H1 (cell line): ENCODE measurements around the gene VASN. TPM values are rescaled to one million over a fixed set of nuclear protein-coding genes. Genes with fewer than 3 reads are reported as not detected.

ENCODE experiments used
- CTCF ChIA-PET: fragments of 300-600 bp; sonication (Branson Sonifier 250); formaldehyde crosslinking; loops from one replicate; lab custom pipeline; 2021; ENCODE audit not compliant: partially characterized antibody; lab: Charles Lee
- POLR2A ChIA-PET: fragments of 300-600 bp; sonication (Branson Sonifier 250); formaldehyde crosslinking; loops from one replicate; lab custom pipeline; 2021; ENCODE audit warnings: inconsistent platforms; ENCODE audit not compliant: partially characterized antibody; lab: Charles Lee
- DNase-seq, 2 experiments: peaks; one replicate each; pipeline versions ENCODE4 v3.0.0 to v3.0.0-alpha.2; 2010 to 2022; ENCODE audit warnings: low spot score in 2 of 2, low read depth in 1 of 2, mixed read lengths in 1 of 2
- FAIRE-seq: peaks from 2 replicates; lab custom pipeline; 2011; peaks lifted over from hg19 to GRCh38; lab: Jason Lieb, UNC
- H2AFZ ChIP-seq: 2 replicates; pipeline ENCODE4 v1.8.1; 2012; ENCODE audit warnings: low read length, inconsistent platforms
- H2AK5ac ChIP-seq: 2 replicates; pipeline ENCODE4 v1.6.1; 2013; ENCODE audit warnings: low read depth, low read length
- H2BK120ac ChIP-seq: replicated peaks from 2 replicates; pipeline ENCODE3; 2013; ENCODE audit warnings: low read depth, low read length, inconsistent platforms
- H2BK12ac ChIP-seq: 2 replicates; pipeline ENCODE4 v1.6.1; 2013; ENCODE audit warnings: low read depth, low read length
- H2BK15ac ChIP-seq: 2 replicates; pipeline ENCODE4 v1.6.1; 2013; ENCODE audit warnings: low read length
- H2BK20ac ChIP-seq: 2 replicates; pipeline ENCODE4 v1.6.1; 2013; ENCODE audit warnings: low read length
- H2BK5ac ChIP-seq: 2 replicates; pipeline ENCODE4 v1.6.1; 2013; ENCODE audit warnings: low read depth, low read length
- H3K14ac ChIP-seq: 2 replicates; pipeline ENCODE4 v1.6.1; 2013; ENCODE audit warnings: inconsistent platforms; ENCODE audit not compliant: insufficient read length
- H3K18ac ChIP-seq: 2 replicates; pipeline ENCODE4 v1.6.1; 2013; ENCODE audit warnings: low read length; ENCODE audit errors: extremely low read depth
- H3K23ac ChIP-seq: 2 replicates; pipeline ENCODE4 v1.6.1; 2013; ENCODE audit warnings: inconsistent platforms; ENCODE audit not compliant: insufficient read length
- H3K23me2 ChIP-seq: 2 replicates; pipeline ENCODE4 v1.6.1; 2013; ENCODE audit warnings: low read depth, low read length
- H3K27ac ChIP-seq: 2 replicates; pipeline ENCODE4 v1.6.1; 2011; ENCODE audit warnings: low read depth, low read length, inconsistent platforms
- H3K27me3 ChIP-seq, 4 experiments: replicated peaks in 1 of 4; 1 replicate in 1 of 4; 2 replicates in 3 of 4; pipeline versions ENCODE4 v1.6.1 to v1.8.1; 2011 to 2013; ENCODE audit warnings: low read length in 3 of 4, mild to moderate bottlenecking in 3 of 4, inconsistent platforms in 2 of 4, mixed read lengths in 2 of 4, moderate library complexity in 1 of 4; ENCODE audit not compliant: control insufficient read depth in 3 of 4, insufficient read depth in 3 of 4; ENCODE audit errors: extremely low read depth in 1 of 4
- H3K36me3 ChIP-seq, 4 experiments: 2 replicates each; pipeline versions ENCODE4 v1.6.1 to v1.8.1; 2011 to 2013; ENCODE audit warnings: mild to moderate bottlenecking in 4 of 4, low read length in 3 of 4, moderate library complexity in 2 of 4, control low read depth in 1 of 4, inconsistent platforms in 1 of 4; ENCODE audit not compliant: insufficient read depth in 4 of 4, control insufficient read depth in 2 of 4
- H3K4ac ChIP-seq: replicated peaks from 2 replicates; pipeline ENCODE3; 2013; ENCODE audit warnings: low read length, low read depth, mixed read lengths, inconsistent platforms; ENCODE audit not compliant: insufficient read length
- H3K4me1 ChIP-seq, 4 experiments: replicated peaks in 1 of 4; 1 replicate in 1 of 4; 2 replicates in 3 of 4; pipeline versions ENCODE4 v1.6.1 to v1.8.1; 2011 to 2013; ENCODE audit warnings: low read length in 3 of 4, inconsistent platforms in 2 of 4, mixed read lengths in 1 of 4; ENCODE audit not compliant: insufficient read depth in 4 of 4, control insufficient read depth in 3 of 4
- H3K4me2 ChIP-seq, 2 experiments: 2 replicates each; pipeline versions ENCODE4 v1.6.1 to v1.8.1; 2011 to 2013; ENCODE audit warnings: low read depth in 2 of 2, low read length in 2 of 2, control low read depth in 1 of 2, inconsistent platforms in 1 of 2, mild to moderate bottlenecking in 1 of 2; ENCODE audit not compliant: insufficient read depth in 1 of 2
- H3K4me3 ChIP-seq, 4 experiments: fragments of 200-600, 300-600 bp in 1 of 4; sonication (generic), shearing (Covaris generic), sonication (Bioruptor Twin) in 1 of 4; 2 replicates each; pipeline versions ENCODE4 v1.5.1 to v1.8.1; 2011 to 2016; ENCODE audit warnings: low read length in 4 of 4, low read depth in 3 of 4, control low read depth in 2 of 4, inconsistent platforms in 2 of 4, mild to moderate bottlenecking in 2 of 4, mixed read lengths in 1 of 4, moderate library complexity in 1 of 4; ENCODE audit not compliant: insufficient read depth in 2 of 4; ENCODE audit errors: extremely low read depth in 1 of 4
- H3K56ac ChIP-seq: replicated peaks from 2 replicates; pipeline ENCODE3; 2013; ENCODE audit warnings: low read depth, mild to moderate bottlenecking, mixed read lengths, low read length, inconsistent platforms; ENCODE audit not compliant: insufficient read length
- H3K79me1 ChIP-seq: 2 replicates; pipeline ENCODE4 v1.6.1; 2013; ENCODE audit warnings: low read depth, low read length, control low read depth
- H3K79me2 ChIP-seq, 2 experiments: 2 replicates each; pipeline versions ENCODE4 v1.6.1 to v1.8.1; 2012 to 2013; ENCODE audit warnings: low read length in 2 of 2, mild to moderate bottlenecking in 2 of 2, inconsistent platforms in 1 of 2; ENCODE audit not compliant: insufficient read depth in 2 of 2, control insufficient read depth in 1 of 2
- H3K9ac ChIP-seq, 4 experiments: replicated peaks in 1 of 4; 1 replicate in 1 of 4; 2 replicates in 3 of 4; pipeline versions ENCODE4 v1.6.1 to v1.8.1; 2011 to 2013; ENCODE audit warnings: low read depth in 3 of 4, low read length in 3 of 4, control low read depth in 2 of 4, mild to moderate bottlenecking in 2 of 4, moderate library complexity in 2 of 4, inconsistent platforms in 1 of 4; ENCODE audit errors: extremely low read depth in 1 of 4
- H3K9me3 ChIP-seq, 2 experiments: 2 replicates each; pipeline versions ENCODE4 v1.6.1 to v1.8.1; 2012 to 2013; ENCODE audit warnings: mild to moderate bottlenecking in 2 of 2, moderate library complexity in 2 of 2, control low read depth in 1 of 2, inconsistent platforms in 1 of 2, low read depth in 1 of 2, low read length in 1 of 2, mixed read lengths in 1 of 2; ENCODE audit not compliant: insufficient read depth in 2 of 2
- H4K20me1 ChIP-seq, 2 experiments: replicated peaks in 1 of 2; 2 replicates each; pipeline versions ENCODE3 to v1.8.1; 2011 to 2013; ENCODE audit warnings: inconsistent platforms in 2 of 2, low read length in 2 of 2, mild to moderate bottlenecking in 1 of 2; ENCODE audit not compliant: insufficient read depth in 2 of 2, control insufficient read depth in 1 of 2
- H4K5ac ChIP-seq: 2 replicates; pipeline ENCODE4 v1.6.1; 2013; ENCODE audit warnings: low read length, low read depth, mixed read lengths, inconsistent platforms; ENCODE audit not compliant: insufficient read length
- H4K8ac ChIP-seq: 2 replicates; pipeline ENCODE4 v1.8.0; 2013; ENCODE audit warnings: mild to moderate bottlenecking, moderate library complexity, low read length, inconsistent platforms; ENCODE audit not compliant: insufficient read depth; ENCODE audit errors: extremely low read depth
- H4K91ac ChIP-seq: replicated peaks from 2 replicates; pipeline ENCODE3; 2013; ENCODE audit warnings: low read length, mixed read lengths, inconsistent platforms; ENCODE audit not compliant: insufficient read length
- BCL11A ChIP-seq, 2 experiments: IDR thresholded peaks; one replicate each; pipeline ENCODE4 v1.6.1; 2011; ENCODE audit warnings: low read depth in 2 of 2, low read length in 2 of 2, mild to moderate bottlenecking in 2 of 2
- CREB1 ChIP-seq: IDR thresholded peaks from 2 replicates; pipeline ENCODE4 v1.6.1; 2012; ENCODE audit warnings: inconsistent platforms
- CTCF ChIP-seq, 3 experiments: IDR thresholded peaks; 1 replicate in 2 of 3; 2 replicates in 1 of 3; pipeline versions ENCODE4 v1.5.1 to v1.6.1; 2011; ENCODE audit warnings: low read length in 3 of 3, mild to moderate bottlenecking in 3 of 3, inconsistent platforms in 2 of 3, low read depth in 1 of 3, moderate library complexity in 1 of 3; ENCODE audit not compliant: insufficient read depth in 1 of 3; ENCODE audit errors: control extremely low read depth in 1 of 3
- JUND ChIP-seq: IDR thresholded peaks from 2 replicates; pipeline ENCODE4 v1.6.1; 2011; ENCODE audit warnings: mild to moderate bottlenecking, improper control_type of control experiment, low read length
- KDM5A ChIP-seq: fragments of 200-600 bp; IDR thresholded peaks from 2 replicates; pipeline ENCODE4 v1.7.1; 2012; ENCODE audit warnings: mild to moderate bottlenecking, low read length, inconsistent platforms, mixed read lengths
- NANOG ChIP-seq: IDR thresholded peaks from 2 replicates; pipeline ENCODE4 v1.6.1; 2011; ENCODE audit warnings: low read length, low read depth, mild to moderate bottlenecking, inconsistent platforms; ENCODE audit not compliant: insufficient read depth, poor library complexity, severe bottlenecking
- RNF2 ChIP-seq: fragments of 200-900, 300-1000 bp; sonication (generic); IDR thresholded peaks from 2 replicates; pipeline ENCODE4 v1.7.1; 2016; ENCODE audit warnings: borderline replicate concordance, low read depth, mild to moderate bottlenecking, antibody characterized with exemption, low read length; ENCODE audit not compliant: poor library complexity, severe bottlenecking; ENCODE audit errors: missing control alignments
- SIX5 ChIP-seq: IDR thresholded peaks from 2 replicates; pipeline ENCODE4 v1.6.1; 2011; ENCODE audit warnings: mild to moderate bottlenecking, low read depth, low read length
- SP2 ChIP-seq: IDR thresholded peaks from 2 replicates; pipeline ENCODE4 v1.6.1; 2012; ENCODE audit warnings: mild to moderate bottlenecking, low read length, inconsistent platforms
- WGBS, 2 experiments: shearing (Covaris generic) in 1 of 2; methylation state at CpG; one replicate each; pipeline versions ENCODE4 v1.1.6 to v1.1.7; 2013 to 2015; ENCODE audit warnings: low lambda C conversion rate in 2 of 2, mixed read lengths in 2 of 2, inconsistent platforms in 1 of 2, low coverage in 1 of 2, missing lambda C conversion rate in 1 of 2; ENCODE audit not compliant: insufficient replicate concordance in 2 of 2, insufficient coverage in 1 of 2, insufficient read length in 1 of 2; ENCODE audit errors: extremely low coverage in 1 of 2, missing lambda C conversion rate in 1 of 2; 5-methylcytosine and 5-hydroxymethylcytosine counted together
- polyA plus RNA-seq, 7 experiments: library from polyadenylated mRNA; depleted of rRNA in 3 of 7; stranded (reverse) in 5 of 7; unstranded in 2 of 7; fragments of >200 nt in 5 of 7; fragments of 200-250 nt in 2 of 7; gene quantifications; 1 replicate in 5 of 7; 2 replicates in 1 of 7; 4 replicates in 1 of 7; pipeline versions ENCODE4 v1.2.1 to v1.2.3, GENCODE V29; 2011 to 2013; ENCODE audit warnings: missing spikeins in 2 of 7, mixed read lengths in 2 of 7
- total RNA-seq: library from RNA; stranded (reverse); fragmentation: NEBNext Ultra II Directional; extraction: Animal tissue kit (Norgen Biotek cat#: 25700); gene quantifications from 2 replicates; pipeline ENCODE4 v1.2.1, GENCODE V29; 2021

VASN gene
- total and polyA plus RNA-seq, 2 of the 8 experiments (the other 6 are each of a cell fraction or from before 2014, with no cell fraction given), result 9.6 to 11.3 TPM

GRCh38 chr16:4385066-4385788 is 13.6 kb downstream of the VASN start:
- Histone ChIP-seq H3K23me2 (no peaks in the 10 kb centered on the region), H4K91ac (no peak overlapping the region), H3K23ac (no peak overlapping the region), H2BK20ac (no peak overlapping the region), H4K8ac (no peak overlapping the region), H3K4ac (no peak overlapping the region), H3K4me1 (peaks cover 0 to 21% (median 17%) of the 10 kb centered on the region in 4 experiments; a peak in 6 of 7 replicates), H3K27me3 (no peaks in the 10 kb centered on the region), H3K79me1 (no peaks in the 10 kb centered on the region), H2BK5ac (peak overlapping the region; percentile 66; the same call in 1 of the 2 replicates), H4K20me1 (peaks cover 3 to 15% of the 10 kb centered on the region in 2 experiments), H3K4me3 (no peak overlapping the region), H3K56ac (no peak overlapping the region), H4K5ac (no peak overlapping the region), H2AFZ (no peak overlapping the region), H3K27ac (no peak overlapping the region), H2BK120ac (no peak overlapping the region), H2BK12ac (no peak overlapping the region), H2AK5ac (no peak overlapping the region; the same call in 1 of the 2 replicates), H3K9me3 (no peaks in the 10 kb centered on the region), H3K79me2 (no peaks in the 10 kb centered on the region), H3K36me3 (peaks cover 0 to 18% (median 2%) of the 10 kb centered on the region in 4 experiments; a peak in 4 of 8 replicates), H3K14ac (no peak overlapping the region), H3K18ac (peak overlapping the region; percentile 48; the same call in 1 of the 2 replicates), H3K9ac (no peak overlapping the region), H2BK15ac (0 out of 2 replicates have a peak overlapping the region, but pooled peaks have one; percentile 29), H3K4me2 (no peak overlapping the region)
- no peak for DNase-seq
- ChIA-PET CTCF (interaction anchor here (0.6 to 24.8 kb wide), 8 partner anchors 9 to 256 kb away, joined by 3 to 659 read pairs (median 4); no protein-coding TSS in a partner anchor), POLR2A (interaction anchor here (1.6 to 11.9 kb wide), 2 partner anchors 8 to 10 kb away, joined by 3 to 223 read pairs; no protein-coding TSS in a partner anchor)
- FAIRE-seq, result no peak
- 93% methylated on average over 14 of the region's 20 CpGs; no CpG with 5 or more reads in 1 of the 2 experiments for WGBS, 2 experiments
- TF ChIP-seq BCL11A (IDR thresholded peaks at IDR 0.05; ENCODE audit: low read depth in 2 of 2, low read length in 2 of 2) (no peak), JUND (no peak), KDM5A (no peak), CREB1 (no peak), RNF2 (no peak), CTCF (IDR thresholded peaks at IDR 0.05; ENCODE audit: control extremely low read depth in 1 of 3, insufficient read depth in 1 of 3, low read depth in 1 of 3, low read length in 3 of 3) (no peak), SP2 (no peak), SIX5 (no peak), NANOG (no peak)
